Neural cell (in vitro differentiated cells): ENCODE results near the gene TMEM59.

ENCODE experiments used
- EP300 ChIP-seq: fragments of 450-650 bp; conservative IDR thresholded peaks from 2 replicates; pipeline ENCODE4 v1.6.1; 2014; ENCODE audit warnings: antibody characterized with exemption, mild to moderate bottlenecking, moderate library complexity; ENCODE audit not compliant: poor library complexity, severe bottlenecking
- EZH2 ChIP-seq: fragments of 200-600, 300-800 bp; shearing (Covaris generic), sonication (generic); IDR thresholded peaks from 2 replicates; pipeline ENCODE4 v1.6.1; 2014; ENCODE audit warnings: antibody characterized with exemption, low read length, borderline replicate concordance, mild to moderate bottlenecking; ENCODE audit not compliant: insufficient read depth, poor library complexity, severe bottlenecking
- MXI1 ChIP-seq: fragments of 450-650 bp; conservative IDR thresholded peaks from 2 replicates; pipeline ENCODE4 v1.6.1; 2014; ENCODE audit warnings: antibody characterized with exemption, mild to moderate bottlenecking; ENCODE audit not compliant: poor library complexity, severe bottlenecking
- POLR2AphosphoS5 ChIP-seq: IDR thresholded peaks from 2 replicates; pipeline ENCODE4 v1.6.1; 2012
- RAD21 ChIP-seq: fragments of 450-650 bp; conservative IDR thresholded peaks from 2 replicates; pipeline ENCODE4 v1.6.1; 2014; ENCODE audit warnings: antibody characterized with exemption, mild to moderate bottlenecking, moderate library complexity
- SMC3 ChIP-seq: fragments of 450-650 bp; conservative IDR thresholded peaks from 2 replicates; pipeline ENCODE4 v1.6.1; 2014; ENCODE audit warnings: antibody characterized with exemption, mild to moderate bottlenecking, moderate library complexity; ENCODE audit not compliant: poor library complexity
- TAF1 ChIP-seq: IDR thresholded peaks from 2 replicates; pipeline ENCODE4 v1.6.1; 2012; ENCODE audit warnings: low read depth
- TF ChIP-seq, protein P1 (sequence below): fragments of 450-650 bp; IDR thresholded peaks from 2 replicates; pipeline ENCODE4 v1.5.1; 2014; ENCODE audit warnings: antibody characterized with exemption, mild to moderate bottlenecking, moderate library complexity; ENCODE audit not compliant: poor library complexity, severe bottlenecking
- TF ChIP-seq, protein P2 (sequence below): IDR thresholded peaks from 2 replicates; pipeline ENCODE4 v1.6.1; 2012; ENCODE audit warnings: borderline replicate concordance

DNA sequence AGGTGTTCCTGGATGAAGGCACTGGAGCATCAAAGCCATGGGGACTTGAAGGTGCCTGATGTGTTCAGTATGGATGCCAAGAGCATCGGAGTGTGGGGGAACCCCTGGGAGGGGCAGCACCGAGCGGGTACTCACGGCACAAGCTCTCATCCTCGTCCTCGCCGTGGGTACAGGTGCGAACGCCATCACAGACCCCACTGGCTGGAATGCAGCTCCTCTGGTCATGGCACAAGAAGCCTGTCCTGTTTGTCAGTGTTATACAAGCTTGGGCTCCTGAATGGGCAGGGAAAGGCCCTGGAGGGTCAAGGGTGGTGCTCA lies 41.0 kb downstream of the TMEM59 start:
- TF ChIP-seq, protein P1, sequence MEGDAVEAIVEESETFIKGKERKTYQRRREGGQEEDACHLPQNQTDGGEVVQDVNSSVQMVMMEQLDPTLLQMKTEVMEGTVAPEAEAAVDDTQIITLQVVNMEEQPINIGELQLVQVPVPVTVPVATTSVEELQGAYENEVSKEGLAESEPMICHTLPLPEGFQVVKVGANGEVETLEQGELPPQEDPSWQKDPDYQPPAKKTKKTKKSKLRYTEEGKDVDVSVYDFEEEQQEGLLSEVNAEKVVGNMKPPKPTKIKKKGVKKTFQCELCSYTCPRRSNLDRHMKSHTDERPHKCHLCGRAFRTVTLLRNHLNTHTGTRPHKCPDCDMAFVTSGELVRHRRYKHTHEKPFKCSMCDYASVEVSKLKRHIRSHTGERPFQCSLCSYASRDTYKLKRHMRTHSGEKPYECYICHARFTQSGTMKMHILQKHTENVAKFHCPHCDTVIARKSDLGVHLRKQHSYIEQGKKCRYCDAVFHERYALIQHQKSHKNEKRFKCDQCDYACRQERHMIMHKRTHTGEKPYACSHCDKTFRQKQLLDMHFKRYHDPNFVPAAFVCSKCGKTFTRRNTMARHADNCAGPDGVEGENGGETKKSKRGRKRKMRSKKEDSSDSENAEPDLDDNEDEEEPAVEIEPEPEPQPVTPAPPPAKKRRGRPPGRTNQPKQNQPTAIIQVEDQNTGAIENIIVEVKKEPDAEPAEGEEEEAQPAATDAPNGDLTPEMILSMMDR = no peak
- TF ChIP-seq EZH2 (no peak), EP300 (no peak), TAF1 (no peak), POLR2AphosphoS5 (no peak), RAD21 (no peak), MXI1 (no peak), SMC3 (no peak)
- TF ChIP-seq, protein P2, sequence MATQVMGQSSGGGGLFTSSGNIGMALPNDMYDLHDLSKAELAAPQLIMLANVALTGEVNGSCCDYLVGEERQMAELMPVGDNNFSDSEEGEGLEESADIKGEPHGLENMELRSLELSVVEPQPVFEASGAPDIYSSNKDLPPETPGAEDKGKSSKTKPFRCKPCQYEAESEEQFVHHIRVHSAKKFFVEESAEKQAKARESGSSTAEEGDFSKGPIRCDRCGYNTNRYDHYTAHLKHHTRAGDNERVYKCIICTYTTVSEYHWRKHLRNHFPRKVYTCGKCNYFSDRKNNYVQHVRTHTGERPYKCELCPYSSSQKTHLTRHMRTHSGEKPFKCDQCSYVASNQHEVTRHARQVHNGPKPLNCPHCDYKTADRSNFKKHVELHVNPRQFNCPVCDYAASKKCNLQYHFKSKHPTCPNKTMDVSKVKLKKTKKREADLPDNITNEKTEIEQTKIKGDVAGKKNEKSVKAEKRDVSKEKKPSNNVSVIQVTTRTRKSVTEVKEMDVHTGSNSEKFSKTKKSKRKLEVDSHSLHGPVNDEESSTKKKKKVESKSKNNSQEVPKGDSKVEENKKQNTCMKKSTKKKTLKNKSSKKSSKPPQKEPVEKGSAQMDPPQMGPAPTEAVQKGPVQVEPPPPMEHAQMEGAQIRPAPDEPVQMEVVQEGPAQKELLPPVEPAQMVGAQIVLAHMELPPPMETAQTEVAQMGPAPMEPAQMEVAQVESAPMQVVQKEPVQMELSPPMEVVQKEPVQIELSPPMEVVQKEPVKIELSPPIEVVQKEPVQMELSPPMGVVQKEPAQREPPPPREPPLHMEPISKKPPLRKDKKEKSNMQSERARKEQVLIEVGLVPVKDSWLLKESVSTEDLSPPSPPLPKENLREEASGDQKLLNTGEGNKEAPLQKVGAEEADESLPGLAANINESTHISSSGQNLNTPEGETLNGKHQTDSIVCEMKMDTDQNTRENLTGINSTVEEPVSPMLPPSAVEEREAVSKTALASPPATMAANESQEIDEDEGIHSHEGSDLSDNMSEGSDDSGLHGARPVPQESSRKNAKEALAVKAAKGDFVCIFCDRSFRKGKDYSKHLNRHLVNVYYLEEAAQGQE = no peak
